GM08714 (cell line): ENCODE results near the gene CERS6.

ENCODE experiments used
- H3K4me3 ChIP-seq: fragments of 200-500 bp; sonication (Bioruptor generic); 2 replicates; pipeline ENCODE4 v1.5.1; 2014; ENCODE audit warnings: mild to moderate bottlenecking, low read length, inconsistent platforms
- ZNF274 ChIP-seq: IDR thresholded peaks from 2 replicates; pipeline ENCODE4 v1.6.1; 2012; ENCODE audit warnings: mild to moderate bottlenecking, low read depth, low read length

CERS6 gene

DNA sequence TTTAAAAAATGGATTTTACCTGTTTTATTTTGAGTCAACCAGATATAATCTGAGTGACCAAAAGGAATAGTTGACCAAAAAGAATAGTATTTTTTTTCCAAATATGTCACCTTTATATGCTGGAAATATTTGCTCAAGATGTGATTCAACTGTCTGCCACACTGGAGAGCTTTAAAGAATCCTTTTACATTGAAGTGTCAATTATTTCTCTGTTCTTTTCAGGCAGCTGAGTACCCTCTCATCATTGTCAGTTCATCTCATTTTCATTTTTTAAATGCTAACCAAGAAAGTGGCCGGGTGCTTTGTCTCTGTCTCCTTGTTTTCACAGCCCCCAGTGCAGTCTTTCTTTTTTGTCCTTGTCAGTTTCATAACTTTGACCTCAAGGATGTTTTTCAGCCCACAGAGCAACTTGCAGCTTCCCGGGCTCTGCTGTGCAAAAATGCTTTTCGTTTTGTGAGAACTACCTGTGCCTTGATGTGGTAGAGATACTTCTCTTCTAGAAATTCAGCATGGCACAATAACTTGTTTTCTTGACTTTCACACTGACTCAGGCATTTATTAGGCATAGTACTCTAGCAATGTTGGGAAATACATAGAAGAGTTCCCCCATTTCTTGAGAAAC, 23.4 kb upstream of the CERS6 start:
- TF ChIP-seq ZNF274 = no peak
- H3K4me3 ChIP-seq = no peak overlapping the region

DNA sequence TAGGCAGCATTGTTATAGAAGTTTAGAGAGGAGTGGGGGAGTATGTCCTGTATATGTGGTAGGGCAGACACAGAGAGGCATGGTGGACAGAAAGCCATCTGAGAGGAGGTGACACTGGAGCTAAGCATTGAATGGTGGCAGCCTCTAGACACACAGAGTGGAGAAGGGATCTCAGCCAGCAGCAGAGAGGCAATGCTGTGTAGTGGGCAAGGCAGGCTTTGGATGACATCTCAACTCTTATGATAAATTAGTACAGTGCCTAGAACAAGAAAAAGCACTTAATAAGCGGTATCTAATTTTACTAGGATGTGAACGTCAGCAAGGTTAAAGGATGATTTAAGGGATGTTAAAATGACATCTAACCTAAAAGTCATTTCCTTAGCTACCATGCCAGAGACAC, 22.5 kb upstream of the CERS6 start:
- H3K4me3 ChIP-seq = no peak overlapping the region
- TF ChIP-seq ZNF274 = no peak

DNA sequence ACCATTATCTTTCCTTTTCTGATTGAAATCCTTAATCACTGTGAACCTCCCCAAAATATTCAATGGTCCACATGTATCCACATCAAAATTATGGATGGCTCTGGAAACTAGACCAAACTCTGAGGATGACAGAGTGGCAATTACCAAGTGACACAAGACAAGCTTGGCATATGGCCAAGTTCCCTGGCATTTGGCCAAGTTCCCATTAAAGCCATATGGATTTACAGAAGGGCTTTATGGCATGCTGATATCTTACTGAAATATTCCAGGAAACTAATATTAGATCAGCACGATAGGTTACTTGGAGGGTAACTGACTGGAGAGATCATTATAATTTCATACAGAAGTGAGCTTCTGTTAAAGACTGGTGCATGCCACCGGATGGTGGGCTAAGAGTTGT, 21.9 kb upstream of the CERS6 start:
- H3K4me3 ChIP-seq = no peak overlapping the region
- TF ChIP-seq ZNF274 = no peak

DNA sequence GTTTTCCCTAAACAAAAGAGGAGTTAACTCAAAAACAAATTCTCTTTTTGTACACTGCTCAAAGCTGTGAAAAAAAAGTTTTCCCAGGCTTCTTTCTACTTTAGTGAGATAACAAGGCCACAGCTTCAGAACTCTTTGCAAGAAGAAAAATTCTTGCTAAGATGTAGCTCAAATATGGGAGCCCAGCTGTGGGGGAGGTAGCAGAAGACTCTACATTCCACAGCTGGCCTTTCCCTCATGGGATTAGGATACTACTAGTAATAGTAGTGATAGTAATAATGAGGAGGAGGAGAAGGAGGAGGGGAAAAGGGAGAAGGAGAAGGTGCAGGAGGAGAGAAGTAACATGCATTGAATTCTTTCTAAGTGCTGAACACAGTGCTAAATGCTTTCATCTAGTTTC, 19.2 kb upstream of the CERS6 start:
- H3K4me3 ChIP-seq = no peak overlapping the region
- no peak for TF ChIP-seq ZNF274

DNA sequence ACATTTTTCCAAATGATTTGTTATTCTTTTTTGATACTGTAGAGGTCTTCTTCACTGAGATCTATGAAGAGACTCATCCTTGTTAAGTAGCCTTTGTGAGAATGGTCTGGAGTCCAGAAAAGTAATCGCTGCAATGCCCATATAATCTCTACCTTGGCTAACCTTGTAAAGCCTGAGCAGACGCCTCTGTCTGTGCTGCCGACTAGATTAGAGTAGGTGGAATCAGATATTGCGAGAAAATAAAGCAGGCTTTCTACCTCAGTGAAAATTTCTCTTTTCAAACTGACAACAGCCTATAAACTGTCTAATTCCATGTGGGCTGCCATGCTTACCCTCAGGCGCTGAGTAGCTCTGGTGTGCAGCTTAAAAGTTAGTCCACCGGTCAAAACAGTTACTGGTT, 17.5 kb upstream of the CERS6 start:
- H3K4me3 ChIP-seq = no peak overlapping the region
- no peak for TF ChIP-seq ZNF274

DNA sequence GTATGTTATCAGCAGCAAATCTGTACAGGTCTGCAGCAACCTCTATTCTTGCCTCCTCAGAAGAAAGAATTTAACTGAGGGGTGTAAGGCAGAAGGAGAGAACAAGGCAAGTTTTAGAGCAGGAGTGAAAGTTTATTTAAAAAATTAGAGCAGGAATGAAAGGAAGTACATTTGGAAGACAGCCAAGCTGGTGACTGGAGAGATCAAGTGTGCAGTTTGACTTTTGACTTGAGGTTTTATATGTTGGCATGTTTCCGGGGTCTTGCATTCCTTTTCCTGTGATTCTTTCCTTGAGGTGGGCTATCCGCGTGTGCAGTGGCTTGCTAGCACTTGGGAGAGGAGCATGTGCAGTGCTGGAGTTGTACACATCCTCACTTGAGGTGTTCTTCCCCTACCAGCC, 16.5 kb upstream of the CERS6 start:
- TF ChIP-seq ZNF274 = no peak
- no peak overlapping the region for H3K4me3 ChIP-seq

DNA sequence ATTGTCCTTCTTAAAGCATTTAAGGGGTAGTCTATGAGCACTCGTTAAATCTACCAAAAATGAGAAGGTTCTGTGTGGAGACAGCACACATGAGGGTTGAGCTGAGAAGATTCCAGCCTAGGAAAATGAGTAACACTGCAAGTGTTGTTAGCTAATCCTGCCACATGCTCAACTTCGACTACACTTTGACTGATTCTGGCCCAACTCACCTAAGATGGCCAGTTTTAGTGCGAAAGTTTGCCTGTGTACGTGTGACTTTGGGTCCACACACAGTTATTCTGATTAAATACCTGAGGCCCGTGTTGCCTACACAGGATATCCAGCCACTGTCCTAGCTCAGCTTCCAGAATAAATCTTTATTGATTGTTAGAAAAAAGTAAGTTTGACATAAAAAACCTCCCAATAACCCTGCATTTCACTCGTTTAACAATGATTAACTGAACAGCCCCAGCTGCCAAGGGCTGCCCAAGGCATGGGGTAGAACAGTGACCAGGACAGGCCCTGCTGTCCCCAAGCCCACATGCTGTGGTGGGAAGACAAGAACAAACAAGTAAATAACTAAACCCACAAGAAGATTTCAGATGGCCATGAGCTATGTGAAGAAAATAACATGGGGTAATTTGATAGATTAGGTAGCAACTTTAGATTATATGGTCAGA, 14.7 kb upstream of the CERS6 start:
- no peak for TF ChIP-seq ZNF274

DNA sequence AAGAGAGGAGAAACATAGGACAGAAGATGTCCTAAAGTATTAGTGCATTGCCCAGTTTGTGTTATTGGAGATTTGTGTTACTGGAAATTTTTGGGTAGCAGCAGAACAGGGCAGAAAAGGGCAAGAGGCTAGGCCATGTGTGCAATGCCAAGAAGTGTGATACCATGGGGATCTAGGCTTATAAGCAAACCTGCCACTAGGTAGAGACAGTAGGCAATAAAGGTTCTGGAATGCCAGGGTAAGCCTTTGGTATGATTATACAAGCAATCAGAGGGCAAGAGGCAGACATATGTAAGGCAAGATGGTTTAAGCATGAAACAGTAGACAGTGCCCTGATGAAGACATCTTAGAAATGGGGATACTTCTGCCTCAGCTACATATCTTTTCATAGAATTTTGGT, 12.3 kb upstream of the CERS6 start:
- no peak for TF ChIP-seq ZNF274
- no peak overlapping the region for H3K4me3 ChIP-seq

More for the DNA sequence above, 14.7 kb upstream of the CERS6 start:
- no peak overlapping the region for H3K4me3 ChIP-seq

DNA sequence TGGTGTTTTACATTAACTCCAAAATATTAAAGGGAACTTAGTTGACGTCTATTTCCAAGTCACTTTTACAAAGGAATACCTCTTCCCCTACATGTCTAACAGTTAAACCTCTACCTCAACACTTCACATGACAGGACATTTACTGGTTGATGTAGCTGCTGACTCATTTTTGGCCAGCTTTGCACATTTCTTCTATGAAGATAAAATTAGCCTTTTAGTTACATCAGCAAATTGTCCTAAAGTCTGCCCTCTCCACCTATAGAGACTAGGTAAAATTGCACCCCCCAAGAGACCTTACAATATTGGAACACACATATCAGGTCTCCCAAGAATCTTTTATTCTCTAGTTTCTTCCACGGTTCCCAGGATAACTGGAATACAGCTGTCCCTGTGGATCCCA, 10.1 kb upstream of the CERS6 start:
- H3K4me3 ChIP-seq = no peak overlapping the region
- TF ChIP-seq ZNF274 = no peak

DNA sequence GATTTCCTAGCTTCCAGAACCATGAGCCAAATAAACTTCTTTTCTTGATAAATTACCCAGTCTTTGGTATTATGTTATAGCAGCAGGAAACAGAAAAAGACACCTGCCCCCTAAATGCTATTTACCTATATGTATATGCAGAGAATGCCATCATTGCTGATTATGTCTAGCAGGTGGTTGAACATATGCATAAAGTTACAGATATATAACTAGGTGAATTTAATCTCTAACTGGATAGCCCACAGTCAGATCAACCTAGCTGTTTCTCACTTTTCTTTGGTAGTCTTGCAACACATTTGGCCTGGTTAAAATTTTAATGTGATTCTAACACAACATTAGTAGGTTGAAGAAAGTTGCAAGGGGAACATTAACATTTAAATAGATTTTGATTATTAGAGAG, 7.1 kb upstream of the CERS6 start:
- no peak overlapping the region for H3K4me3 ChIP-seq
- no peak for TF ChIP-seq ZNF274

DNA sequence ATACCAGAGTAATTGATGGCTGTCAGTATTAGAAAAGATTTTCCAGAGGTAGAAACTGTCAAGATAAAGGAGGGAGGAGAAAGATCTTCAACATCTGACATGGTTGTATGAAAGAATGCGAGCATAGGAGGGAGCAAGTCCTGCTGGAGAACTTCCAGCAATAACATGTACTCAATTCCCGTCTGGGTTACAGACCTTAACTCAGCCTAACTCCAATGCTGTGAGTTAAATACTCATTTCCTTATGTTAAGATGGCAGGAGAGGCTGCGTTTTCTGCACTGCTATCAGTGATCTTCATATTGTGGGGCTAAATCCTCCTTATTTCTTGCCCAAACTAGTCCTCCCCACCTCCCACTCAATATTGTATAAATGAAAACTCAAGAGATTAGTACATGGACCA, 6.7 kb upstream of the CERS6 start:
- no peak for TF ChIP-seq ZNF274

DNA sequence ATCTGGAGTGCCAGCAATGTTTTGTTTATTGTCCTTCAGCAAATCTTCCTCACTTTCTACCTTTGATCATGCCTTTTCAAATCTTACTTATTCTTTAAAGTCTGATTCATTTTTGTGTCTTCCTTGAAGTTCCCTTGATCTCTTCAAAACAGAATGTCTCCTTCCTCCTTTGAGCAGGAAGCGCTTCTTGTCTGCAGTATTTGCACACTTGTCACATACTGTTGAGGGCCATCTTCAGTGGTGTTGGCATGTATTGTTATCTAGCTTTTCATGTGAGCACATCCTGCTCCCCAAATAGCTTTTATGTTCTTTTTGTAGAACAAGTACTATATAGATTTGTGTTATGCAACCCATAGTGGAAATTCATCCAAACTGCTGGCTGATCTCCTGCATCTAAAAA, 5.9 kb upstream of the CERS6 start:
- H3K4me3 ChIP-seq = no peak overlapping the region
- no peak for TF ChIP-seq ZNF274

More for the DNA sequence above, 6.7 kb upstream of the CERS6 start:
- no peak overlapping the region for H3K4me3 ChIP-seq

DNA sequence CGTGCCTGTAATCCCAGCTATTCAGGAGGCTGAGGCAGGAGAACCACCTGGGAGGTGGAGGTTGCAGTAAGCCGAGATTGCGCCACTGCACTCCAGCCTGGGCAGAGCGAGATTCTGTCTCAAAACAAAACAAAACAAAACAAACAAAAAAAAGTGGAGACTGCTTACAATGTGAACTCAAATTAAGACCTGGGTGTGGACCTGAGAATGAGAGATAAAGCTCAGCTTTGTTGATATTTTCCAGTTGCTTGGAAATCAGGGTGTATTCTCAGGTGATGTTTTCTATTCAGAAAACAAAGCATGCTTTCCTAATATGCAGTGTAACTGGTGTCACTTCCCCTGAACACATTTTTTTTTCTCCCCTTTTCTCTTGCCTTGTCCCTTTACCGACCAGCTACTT, 5.3 kb upstream of the CERS6 start:
- TF ChIP-seq ZNF274 = no peak
- no peak overlapping the region for H3K4me3 ChIP-seq

DNA sequence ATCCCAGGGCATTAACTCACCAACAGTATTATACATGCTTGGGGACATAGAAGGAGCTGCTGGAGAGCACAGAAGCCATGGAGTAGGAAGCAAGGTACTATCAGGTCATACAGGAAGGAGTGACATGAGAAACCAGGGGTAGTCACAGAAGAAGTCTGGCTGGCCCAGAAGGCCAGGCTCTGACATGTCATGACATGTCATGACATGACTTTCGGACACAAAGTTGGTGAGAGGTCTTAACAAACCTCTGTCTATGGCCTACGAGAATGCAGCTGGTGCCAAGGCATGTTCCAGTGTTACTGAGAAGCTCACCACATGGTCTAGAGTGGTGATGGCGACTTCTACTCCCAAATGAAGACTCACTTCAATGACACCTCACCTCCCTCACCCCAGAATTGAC, 3.3 kb upstream of the CERS6 start:
- no peak for TF ChIP-seq ZNF274
- no peak overlapping the region for H3K4me3 ChIP-seq

DNA sequence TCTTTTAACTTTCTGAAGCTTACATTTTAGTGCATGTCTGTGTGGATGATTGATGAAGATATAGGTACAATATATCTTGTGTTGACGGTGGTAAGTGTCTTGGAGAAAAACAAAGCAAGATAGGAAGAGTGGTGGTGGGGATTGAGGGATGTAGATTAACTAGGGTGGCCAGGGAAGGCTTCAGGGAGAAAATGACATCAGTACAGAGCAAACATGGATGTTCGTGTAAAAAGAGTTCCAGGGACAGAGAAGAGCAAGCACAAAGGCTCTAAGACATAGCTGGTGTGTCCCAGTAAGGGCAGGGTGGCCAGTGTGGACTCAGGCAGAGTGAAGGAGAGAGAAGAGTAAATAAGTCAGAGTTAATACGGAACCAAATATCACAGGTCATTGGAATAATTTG, 2.7 kb upstream of the CERS6 start:
- H3K4me3 ChIP-seq = no peak overlapping the region
- TF ChIP-seq ZNF274 = no peak
